ENCODE data around the gene RASGRP2. TPM values are rescaled to one million over a fixed set of nuclear protein-coding genes. Genes with fewer than 3 reads are reported as not detected.

Gene RASGRP2
- total RNA-seq, 1 experiment from 2014 or later = not detected

DNA sequence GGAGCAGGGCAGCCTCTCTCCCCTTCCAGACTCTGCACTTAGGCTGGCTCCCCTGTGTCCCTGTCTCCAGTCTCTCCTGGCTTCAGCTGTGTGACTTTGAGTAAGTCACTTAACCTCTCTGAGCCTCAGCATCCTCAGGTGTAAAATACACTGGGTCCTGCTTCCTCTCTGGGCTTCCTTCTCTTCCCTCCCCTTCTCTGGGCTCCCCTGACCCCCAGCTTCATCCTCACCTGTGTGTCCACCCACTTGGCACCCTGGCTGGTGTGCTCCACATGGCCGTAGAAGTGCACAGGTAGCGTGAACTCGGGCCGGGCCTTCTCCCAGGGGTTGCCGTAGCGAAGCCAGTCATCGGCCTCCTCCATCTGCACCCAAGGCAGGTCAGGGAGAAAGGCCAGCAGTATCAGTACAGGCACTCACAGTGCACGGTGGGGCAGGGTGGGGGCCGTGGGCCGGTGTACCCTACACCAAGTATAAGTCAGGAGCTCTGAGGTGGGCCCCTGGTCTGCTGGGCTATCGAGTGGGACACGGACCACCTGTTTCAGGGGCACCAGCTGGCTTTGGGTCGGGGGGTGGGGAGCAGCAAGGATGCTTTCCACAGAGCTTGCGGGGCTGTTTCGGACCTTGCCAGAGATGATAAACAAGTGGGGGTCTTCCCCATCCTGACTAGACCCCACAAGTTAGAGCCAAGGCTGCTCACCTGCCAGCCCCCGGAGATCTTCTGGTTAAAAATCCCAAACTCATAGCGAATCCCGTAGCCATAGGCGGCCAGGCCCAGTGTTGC, 13.8 kb upstream of the RASGRP2 start:
- DNase-seq (ENCODE audit: low read depth) = no peak

DNA sequence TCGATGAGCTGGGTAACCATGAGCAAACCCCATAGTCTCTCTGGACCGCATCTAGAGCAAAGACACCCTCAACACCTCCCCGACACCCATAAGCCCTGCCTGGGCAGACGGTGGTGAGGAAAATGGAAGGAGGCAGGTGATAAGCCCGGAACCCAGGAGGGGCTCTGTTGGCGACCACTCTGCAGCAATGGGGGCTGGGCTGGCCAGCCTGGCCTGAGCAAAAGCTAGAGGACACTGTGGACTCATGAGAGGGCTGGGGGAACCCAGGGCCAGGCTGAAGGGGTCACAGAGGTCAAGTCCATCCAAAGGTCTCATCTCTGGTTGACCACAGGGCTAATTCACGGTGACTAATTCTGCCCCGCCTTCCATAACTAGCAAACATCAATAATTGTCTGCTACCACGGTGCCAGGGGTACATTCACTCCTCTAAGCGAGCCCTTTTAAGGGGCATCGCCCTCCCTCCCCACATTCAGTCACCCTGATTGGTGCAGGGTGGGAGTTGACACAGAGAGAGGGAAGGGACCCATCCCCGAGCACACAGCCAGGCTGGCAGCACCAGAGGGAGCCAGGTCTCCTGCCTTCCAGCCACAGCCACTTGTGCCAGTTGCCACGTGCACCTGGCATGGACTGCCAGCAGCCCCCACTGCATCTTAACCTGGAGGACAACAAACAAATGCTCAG, 11.9 kb upstream of the RASGRP2 start:
- no peak for DNase-seq (ENCODE audit: low read depth)

DNA sequence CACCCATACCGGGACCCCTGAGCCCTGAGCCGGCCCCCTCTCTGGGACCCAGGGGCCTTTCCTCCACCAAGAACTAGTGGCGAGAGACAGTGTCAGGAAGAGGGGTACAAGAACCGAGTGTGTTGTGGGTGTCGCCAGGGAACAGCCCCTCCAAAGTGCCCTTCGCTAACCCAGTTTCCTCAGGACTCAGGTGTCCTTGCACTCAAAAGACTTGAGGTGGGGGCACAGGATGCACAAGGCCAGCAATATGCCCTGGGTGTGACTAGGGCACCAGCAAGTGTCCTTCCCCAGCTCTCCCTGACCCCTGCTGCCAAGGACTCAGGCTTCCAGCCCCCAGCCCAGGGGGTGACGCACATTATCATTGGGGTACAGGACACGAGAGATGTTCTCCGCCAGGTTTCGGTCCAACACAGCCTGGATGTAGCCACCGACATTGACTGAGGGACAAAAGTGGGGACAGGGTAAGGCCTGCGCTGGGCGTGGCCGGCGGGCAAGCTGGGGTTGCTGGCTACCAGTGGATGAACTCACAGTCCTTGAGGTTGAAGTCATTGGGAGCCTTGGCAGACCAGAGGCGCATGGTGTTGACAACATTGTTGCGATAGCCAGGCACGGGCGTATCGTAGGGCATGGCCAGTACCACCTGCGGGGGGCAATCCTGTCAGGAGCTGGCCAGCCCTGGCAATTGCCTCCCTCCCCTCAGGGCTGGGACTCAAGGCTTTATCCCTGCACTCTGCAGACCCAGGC, 11.1 kb upstream of the RASGRP2 start:
- DNase-seq (ENCODE audit: low read depth) = no peak

DNA sequence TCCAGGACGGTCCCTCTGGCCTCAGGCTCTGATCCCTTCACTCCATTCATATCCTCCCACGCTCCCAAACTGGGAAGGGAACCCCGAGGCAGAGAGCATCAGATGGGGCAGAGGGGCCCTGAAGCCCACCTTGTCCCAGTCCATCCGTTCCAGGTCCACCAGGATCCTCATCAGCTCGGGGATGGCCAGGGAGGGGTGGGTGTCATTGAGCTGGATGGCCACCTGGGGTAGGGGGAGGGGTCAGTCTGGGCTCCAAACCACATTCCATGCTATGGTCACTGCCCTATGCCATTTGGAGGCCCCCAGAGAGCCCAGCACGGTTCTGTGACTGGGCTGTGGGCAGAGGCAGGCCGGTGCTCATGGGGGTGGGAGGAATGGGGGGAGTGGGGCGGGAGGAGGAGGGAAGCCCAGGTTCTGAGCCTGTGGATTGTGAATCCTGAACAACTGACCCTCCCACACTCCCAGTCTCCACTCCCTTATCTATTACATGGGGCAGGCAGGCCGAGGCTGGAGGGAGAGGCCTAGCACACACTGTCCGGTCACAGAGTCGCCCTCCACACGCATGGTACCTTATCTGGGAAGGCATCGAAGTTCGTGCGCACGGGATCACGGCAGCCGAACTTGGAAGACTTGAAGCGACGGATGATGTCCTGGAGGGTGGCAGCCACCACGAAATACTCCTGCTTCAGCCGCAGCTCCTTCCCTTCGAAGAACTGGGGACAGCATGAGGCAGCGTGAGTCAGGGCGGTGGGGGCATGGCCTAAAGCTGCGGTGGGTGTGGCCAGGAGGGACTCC, 10.4 kb upstream of the RASGRP2 start:
- no peak for DNase-seq (ENCODE audit: low read depth)

DNA sequence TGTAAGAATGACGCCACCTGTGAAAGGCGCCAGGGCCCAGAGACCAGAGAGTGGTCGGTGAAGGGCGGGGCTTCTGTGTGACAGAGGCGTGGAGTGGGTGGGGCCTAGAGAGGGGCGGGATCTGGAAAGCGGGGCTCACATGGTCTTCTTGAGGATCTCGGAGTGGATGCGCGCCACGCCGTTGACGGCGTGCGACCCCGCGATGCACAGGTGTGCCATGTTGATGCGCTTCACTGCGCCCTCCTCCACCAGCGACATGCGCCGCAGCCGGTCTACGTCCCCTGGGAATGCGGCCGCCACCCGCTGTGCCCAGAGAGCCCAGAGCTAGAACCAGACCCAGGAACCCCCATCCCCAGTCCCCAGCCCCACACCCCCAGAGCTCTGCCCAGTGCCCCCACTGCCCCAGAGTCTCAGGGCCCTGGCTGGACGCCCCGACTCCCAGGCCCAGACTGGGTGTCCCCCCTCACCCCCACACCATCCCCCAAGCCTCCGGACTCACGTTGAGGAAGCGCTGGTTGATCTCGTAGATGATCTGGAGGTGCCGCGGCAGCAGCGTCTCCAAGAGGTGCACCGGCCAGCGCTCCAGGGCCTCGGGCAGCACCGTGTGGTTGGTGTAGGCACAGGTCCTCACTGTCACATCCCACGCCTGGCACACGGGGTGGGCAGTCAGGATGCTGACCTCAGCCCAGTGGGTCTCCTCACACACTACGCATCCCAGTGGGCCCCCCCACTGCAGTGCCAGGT, 9.6 kb upstream of the RASGRP2 start:
- DNase-seq (ENCODE audit: low read depth) = no peak

DNA sequence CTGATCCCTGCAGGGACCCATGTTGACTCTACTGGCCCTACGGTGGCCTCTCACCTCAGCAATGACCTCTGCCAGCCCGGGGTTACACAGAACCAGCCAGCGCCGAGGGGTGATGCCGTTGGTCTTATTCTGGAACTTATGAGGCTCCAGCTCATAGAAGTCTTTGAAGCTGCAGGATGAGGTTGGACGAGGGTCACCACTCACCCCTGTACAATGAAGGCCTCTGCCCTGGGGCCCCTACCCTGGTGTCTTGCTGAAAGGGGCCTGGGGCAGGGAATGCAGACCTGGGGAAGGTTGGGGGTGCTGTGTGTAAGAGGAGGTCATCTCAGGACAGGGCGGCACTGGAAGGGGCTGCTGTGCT, 9.1 kb upstream of the RASGRP2 start:
- no peak for DNase-seq (ENCODE audit: low read depth)

DNA sequence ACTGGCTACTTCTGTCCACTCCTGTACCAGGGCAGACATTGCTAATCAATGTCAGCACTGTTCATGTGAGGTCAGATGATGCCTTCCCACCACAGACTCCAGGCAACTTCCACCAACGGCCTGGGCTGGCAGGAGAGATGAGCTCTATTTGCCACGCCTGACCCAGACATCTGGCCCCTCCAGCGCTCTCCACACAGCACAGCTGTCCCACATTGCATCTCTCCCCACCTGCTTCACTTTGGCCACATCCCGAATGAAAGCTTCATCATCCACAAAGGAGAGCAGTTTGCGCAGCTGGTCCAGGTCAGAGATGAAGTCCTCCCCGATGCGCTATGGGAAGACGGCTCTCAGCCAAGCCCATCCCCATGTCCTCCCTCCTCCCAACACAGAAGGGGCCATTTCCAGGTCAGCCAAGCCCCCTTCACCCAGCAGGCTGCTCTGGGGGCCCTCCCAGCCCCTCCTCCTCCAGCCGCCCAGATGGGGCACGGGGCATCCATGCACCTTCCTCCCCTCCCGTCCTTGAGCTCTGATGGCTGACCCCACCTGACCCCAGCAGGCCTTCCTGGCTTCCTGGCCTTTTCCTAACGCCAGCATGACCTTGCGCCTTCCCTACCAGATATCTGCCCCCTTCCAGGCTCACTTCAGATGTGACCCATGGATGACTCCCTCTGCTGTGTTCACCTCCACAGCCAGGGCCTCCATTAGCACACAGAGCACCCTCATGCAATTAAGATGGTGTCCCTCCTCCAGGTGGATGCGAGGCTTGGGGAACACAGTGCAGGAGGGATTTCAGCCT, 8.4 kb upstream of the RASGRP2 start:
- no peak for DNase-seq (ENCODE audit: low read depth)

DNA sequence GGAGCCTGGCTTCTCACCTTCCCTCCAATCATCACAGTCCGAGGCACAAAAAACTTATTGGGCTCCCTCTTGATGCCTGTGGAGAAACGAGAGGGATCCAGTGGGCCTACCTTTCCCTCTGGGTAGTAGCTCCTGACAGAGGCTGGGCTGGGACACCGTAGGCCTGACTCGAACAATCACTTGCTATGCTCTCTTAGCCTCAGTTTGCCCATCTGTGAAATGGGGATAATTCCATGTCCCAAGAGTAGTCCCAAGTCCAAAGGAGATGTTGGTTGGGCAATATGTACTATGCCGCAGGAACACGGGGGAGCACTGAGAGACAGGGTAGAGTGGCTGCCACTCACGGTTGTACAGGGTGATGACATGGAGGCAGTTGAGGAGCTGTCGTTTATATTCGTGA, 7.6 kb upstream of the RASGRP2 start:
- no peak for DNase-seq (ENCODE audit: low read depth)

DNA sequence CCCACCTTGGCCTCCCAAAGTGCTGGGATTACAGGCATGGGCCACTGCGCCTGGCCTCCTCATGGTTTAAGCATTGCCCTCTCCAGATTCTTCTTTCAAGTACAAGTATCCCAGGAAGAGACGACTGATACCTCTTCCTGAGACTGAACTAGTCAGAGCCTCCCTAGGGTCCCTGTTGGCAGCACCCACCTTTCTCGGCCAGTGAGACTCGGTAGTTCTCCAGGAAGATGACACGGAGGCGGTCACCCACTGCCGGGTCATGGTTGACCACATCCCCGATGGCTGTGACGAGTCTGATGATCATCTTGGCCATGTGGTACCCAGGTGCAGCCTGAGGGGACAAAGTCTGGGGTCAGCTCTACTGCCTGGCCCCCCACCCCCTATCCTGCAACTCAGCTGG, 7.2 kb upstream of the RASGRP2 start:
- no peak for DNase-seq (ENCODE audit: low read depth)

DNA sequence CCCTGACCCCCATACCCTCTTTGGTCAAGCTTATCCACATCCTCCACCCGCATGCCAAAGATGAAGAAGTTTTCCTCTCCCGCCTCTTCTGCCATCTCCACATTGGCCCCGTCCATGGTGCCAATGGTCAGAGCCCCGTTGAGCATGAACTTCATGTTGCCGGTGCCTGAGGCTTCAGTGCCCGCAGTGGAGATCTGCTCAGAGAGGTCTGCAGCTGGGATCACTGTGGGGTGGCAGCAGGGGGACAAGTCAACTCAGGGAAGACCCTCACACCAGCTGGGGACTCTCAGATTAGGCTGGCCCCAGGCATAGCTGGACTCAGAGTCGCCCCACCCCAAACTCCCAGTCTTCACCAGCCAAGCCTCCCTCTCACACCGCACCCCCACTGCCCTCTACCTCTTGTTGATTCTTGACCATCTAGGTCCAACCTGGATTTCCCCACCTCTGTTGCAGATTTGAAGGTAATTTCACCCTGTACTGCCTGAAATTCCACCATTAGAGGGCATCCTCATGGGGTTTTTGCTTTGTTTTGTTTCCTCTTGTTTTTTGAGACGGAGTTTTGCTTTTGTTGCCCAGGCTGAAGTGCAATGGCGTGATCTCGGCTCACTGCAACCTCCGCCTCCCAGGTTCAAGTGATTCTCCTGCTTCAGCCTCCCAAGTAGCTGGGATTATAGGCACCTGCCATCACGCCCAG, 6.6 kb upstream of the RASGRP2 start:
- DNase-seq (ENCODE audit: low read depth) = no peak

DNA sequence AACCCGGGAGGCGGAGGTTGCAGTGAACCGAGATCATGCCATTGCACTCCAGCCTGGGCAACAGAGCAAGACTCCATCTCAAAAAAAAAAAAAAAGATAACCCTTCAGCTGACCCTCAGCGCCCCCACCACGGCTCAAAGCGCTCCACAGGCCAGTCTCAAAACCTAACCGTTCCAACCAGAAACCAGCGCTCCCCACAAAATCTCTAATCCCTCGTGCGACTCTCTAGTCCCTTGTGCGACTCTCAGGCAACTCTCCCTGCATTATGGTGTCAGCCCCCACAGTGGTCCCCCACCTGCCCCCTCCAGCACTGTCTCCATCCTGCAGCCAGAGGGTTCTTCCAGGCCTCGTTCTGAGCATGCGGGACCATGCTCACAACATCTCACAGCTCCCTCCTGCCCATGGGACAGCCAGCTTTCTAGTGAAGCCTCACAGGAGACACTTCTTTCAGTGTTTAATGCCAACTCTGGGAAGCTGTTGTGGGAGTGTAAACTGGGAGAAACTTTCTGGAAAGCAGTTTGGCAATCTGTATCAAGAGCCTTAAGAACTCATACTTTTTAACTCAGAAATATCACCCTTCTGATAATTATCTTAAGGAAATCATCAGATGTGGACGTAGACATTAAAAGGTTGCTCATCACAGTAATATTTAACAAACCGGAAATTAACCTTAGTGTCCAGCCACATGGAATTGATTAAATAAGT, 4.2 kb upstream of the RASGRP2 start:
- no peak for DNase-seq (ENCODE audit: low read depth)

DNA sequence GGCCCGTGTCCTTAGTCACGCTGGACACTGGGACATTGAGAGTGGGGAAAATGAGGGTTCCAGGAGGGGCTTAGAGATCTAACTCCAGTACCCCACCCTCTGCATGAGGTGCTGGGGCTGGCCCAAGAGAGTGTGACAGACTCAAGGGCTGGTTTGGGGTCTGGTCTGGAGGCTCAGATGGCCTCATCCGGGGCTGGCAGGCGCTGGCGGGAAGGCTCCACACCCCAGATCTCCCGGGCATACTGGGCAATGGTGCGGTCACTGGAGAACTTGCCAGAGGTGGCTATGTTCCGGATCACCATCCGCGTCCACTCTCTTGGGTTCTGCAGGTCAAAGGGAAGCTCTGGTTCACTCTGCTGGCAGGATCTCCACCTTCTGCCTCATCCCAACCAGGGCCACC, 2.5 kb upstream of the RASGRP2 start:
- DNase-seq (ENCODE audit: low read depth) = no peak

DNA sequence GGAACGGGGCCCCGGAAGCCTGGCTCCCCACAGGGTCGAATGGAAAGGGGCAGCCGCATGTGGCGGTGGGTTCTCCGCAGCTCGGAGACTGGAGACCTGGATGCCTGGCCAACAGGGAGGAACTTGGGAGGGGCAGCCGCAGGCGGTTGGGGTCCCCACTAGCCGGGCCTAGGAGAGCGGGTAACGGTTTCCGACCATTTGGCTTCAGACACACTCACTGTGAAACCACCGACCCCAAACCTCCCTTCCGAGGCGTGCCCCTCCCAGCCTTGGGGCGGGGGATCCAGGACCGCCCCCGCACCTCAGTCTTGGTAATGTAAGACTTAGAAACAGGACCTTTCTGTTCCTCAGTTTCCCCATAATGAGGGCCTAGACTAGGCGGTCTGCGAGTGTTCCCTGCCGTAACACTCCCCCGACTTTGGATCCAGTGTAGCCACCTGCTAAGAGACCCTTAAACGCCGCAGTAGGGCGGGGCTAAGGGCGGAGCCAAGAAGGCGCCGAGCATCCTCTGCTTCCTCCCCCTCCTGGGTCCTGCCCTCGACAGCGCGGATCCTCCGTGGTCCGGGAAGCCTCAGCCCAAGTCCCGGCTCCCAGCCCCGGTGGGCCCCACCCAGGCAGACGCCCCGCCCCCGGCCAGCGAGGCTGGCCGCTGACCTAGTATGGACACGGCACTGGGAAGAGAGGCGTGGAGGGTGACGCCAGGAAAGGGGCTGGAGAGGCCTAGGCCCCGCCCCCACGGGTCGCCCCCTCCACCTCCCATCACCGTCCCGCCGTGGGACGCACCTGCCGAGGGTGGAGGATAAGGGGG, 1.8 kb upstream of the RASGRP2 start:
- DNase-seq (ENCODE audit: low read depth) = peak; percentile 62

DNA sequence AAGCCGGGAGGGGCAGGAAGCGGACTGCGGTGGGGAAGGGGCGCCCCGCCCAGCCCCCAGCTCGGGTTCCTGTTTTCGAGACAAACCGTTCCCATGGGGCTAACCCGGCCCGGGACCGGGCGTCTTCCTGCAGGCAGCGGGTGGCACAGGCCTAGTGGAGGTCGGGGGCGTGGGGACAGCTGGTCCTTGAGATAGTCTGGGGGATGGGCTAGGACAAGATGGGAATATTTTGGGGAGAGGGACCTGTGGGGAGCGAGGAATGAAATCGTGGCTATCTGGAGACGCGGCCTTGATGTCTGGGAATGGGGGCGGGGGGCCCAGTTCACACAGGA, 1.2 kb upstream of the RASGRP2 start:
- no peak for DNase-seq (ENCODE audit: low read depth)

DNA sequence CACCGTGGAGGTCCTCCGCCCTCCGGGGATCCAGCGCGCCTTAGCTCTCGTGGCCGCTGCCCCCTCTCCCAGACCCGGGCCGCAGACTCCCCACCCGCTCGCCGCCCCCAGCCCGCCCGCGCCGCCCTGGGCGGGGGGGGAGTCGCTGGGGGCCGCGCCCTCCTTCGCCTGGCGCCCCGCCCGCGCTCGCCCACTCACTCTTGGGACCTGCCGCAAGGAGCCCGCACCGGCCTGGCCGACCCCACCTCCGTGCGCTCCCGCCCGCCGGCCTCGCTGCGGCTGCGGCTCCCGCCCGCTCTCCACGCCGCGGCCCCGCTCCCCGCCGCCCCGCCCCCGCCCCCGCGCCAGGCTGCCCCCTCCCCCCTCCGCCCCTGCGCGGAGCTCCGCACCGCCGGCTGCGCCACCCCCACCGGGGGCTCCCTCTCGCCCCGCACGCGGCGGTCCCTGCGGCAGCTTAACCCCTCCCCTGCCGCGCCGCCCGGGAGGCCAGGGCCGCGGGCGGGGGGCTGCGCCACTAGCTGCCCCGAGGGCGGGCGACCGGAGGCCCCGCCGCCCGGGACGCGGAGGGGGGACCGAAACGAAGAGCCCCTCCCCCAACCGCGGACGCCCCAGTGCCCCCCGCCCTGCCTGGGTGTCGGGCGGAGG, 724 bp upstream of the RASGRP2 start:
- no peak for DNase-seq (ENCODE audit: low read depth)

DNA sequence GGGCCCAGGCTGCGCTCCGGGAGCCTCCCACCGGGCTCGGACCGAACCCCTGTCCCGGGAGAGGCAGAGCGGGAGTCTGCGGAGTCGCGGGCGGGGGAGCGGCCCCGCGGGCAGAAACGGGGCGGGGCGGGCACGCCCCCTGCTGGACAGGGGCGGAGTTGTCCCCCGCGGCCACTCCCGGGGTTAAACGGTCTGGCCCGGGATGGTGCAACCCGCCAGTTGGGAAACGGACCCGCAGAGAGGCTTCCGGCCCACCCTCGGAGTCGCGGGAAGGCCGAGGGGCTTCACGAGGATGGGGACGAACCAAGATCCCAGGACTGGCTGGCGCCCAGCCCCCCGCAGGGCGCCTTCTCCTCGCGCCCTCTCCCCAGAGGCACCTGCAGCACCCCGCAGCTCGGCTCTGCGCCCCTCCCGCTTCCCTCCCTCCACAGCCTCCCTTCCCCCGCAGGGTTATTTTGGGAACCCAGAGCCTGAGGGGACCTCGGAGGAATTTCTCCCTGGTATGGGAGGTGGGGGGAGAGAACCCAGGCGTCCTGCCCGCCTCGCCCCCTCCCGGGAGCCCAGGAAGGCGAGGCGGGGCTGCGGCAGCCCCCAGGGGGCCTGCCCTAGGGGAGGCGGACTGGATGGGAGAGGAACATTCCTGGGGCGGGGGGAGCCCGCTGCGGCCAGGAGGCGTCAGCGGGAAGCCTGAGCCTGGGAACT, 902 bp downstream of the RASGRP2 start:
- DNase-seq (ENCODE audit: low read depth) = peak; percentile 58

All from Daoy (cell line).